Suprapubic skin (tissue), 4 donors: Measurements from ENCODE around the gene TOR2A.

Experiments
- POLR2A ChIP-seq, 2 donors: fragments of 450-650 bp; IDR thresholded peaks; one replicate each; pipeline ENCODE4 v1.6.1; 2017; ENCODE audit warnings: antibody characterized with exemption in 2 of 2, mild to moderate bottlenecking in 2 of 2, moderate library complexity in 2 of 2
- POLR2AphosphoS5 ChIP-seq, 3 donors: sonication (generic); formaldehyde crosslinking; IDR thresholded peaks; one replicate each; pipeline ENCODE4 v1.6.1; 2017; ENCODE audit warnings: antibody characterized with exemption in 3 of 3
- TF ChIP-seq, protein P1 (sequence below), 2 donors: fragments of 200-600 bp in 1 of 2; fragments of 450-650 bp in 1 of 2; sonication (generic) in 1 of 2; IDR thresholded peaks; one replicate each; pipeline ENCODE4 v1.5.1; 2016 to 2019; ENCODE audit warnings: antibody characterized with exemption in 2 of 2, mild to moderate bottlenecking in 1 of 2, moderate library complexity in 1 of 2

DNA sequence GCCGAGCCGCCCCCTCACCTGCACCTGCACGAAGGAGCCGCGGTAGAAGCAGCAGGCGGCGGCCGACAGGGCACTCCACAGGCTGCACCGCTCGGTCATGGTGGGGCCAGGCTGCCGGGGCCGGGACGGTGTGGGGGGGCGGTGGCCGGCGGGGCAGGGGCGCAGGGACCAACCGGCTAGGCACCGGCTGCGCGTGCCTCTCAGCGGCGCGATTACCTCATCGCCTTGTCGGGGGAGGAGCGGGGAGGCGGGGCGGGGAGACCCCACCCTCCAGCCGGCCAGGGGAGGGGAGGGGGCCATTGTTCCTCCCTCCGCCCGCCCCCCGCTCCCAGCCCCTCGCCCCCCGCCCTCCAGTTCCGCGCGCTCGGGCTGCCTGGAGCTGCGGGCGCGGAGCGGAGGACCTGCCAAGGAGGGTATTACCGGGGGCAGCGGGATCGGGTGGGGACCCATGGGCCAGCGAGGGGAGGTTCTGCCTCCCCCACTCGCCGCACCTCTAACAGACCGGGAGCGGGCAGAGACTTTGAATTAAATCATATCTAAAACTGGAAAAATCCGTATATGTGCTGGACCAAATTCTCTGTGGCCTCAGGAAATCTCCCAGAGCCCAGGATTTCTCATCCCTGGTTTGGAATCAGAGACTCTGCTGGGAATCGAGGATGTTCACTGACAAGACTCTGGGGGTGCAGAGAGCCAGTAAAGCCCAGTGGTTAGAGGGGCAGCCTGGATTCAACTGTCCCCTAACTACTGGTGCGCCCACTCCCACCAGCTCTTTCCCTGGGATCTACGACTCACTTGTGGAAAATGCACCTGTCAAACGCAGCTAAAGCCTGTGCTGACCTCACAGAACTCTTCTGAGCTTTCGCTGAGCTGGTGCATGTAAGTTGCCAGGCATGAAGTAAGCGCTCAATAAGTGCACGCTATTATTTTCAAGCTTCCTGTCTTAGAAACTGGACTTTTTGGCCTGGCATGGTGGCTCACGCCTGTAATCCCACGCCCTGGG lies 20.3 kb upstream of the TOR2A start:
- TF ChIP-seq POLR2A (IDR thresholded peaks at IDR 0.05), result no peak
- TF ChIP-seq, protein P1, sequence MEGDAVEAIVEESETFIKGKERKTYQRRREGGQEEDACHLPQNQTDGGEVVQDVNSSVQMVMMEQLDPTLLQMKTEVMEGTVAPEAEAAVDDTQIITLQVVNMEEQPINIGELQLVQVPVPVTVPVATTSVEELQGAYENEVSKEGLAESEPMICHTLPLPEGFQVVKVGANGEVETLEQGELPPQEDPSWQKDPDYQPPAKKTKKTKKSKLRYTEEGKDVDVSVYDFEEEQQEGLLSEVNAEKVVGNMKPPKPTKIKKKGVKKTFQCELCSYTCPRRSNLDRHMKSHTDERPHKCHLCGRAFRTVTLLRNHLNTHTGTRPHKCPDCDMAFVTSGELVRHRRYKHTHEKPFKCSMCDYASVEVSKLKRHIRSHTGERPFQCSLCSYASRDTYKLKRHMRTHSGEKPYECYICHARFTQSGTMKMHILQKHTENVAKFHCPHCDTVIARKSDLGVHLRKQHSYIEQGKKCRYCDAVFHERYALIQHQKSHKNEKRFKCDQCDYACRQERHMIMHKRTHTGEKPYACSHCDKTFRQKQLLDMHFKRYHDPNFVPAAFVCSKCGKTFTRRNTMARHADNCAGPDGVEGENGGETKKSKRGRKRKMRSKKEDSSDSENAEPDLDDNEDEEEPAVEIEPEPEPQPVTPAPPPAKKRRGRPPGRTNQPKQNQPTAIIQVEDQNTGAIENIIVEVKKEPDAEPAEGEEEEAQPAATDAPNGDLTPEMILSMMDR (IDR thresholded peaks at IDR 0.05), result no peak
- TF ChIP-seq POLR2AphosphoS5 (IDR thresholded peaks at IDR 0.05), result no peak
